IPS-18a (cell line): Measurements from ENCODE around the gene SRM.
"Not testable (repeated sequence)": the region's sequence is repeated elsewhere in the genome, so short reads cannot be mapped to it uniquely, and the experiment has no call there.

ENCODE experiments used
- H3K27ac ChIP-seq: one replicate; pipeline ENCODE4 v1.5.1; 2013; ENCODE audit warnings: low read length
- H3K27me3 ChIP-seq: one replicate; pipeline ENCODE4 v1.6.1; 2013; ENCODE audit warnings: mild to moderate bottlenecking, low read length; ENCODE audit not compliant: control insufficient read depth, insufficient read depth
- H3K36me3 ChIP-seq: one replicate; pipeline ENCODE4 v1.6.1; 2013; ENCODE audit warnings: low read depth, low read length; ENCODE audit not compliant: control insufficient read depth
- H3K4me1 ChIP-seq: one replicate; pipeline ENCODE4 v1.6.1; 2013; ENCODE audit warnings: low read depth, low read length; ENCODE audit not compliant: control insufficient read depth
- H3K4me3 ChIP-seq: one replicate; pipeline ENCODE4 v1.5.1; 2013; ENCODE audit warnings: low read length
- H3K9ac ChIP-seq: one replicate; pipeline ENCODE4 v1.6.1; 2013; ENCODE audit warnings: mild to moderate bottlenecking, low read length, moderate library complexity
- H3K9me3 ChIP-seq: one replicate; pipeline ENCODE4 v1.6.1; 2013; ENCODE audit warnings: low read depth, low read length; ENCODE audit not compliant: control insufficient read depth

The SRM gene

DNA sequence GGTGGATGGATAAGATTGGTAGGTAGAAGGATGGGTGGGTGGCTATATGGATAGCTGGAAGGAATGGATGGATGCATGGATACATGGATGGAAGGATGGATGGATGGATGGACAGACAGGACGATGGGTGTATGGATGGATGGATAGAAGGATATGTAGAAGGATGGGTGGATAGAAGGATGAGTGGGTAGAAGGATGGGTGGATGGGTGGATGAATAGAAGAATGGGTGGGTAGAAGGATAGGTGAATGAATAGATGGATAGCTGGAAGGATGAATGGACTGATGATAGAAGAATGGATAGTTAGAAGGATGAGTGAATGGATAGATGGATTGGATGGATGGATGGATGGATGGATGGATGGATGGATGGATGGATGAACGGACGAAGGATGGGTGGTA lies 17.8 kb downstream of the SRM start:
- Histone ChIP-seq H3K9me3 (no peaks in the 10 kb centered on the region), H3K27me3 (peaks cover 6% of the 10 kb centered on the region), H3K36me3 (no peaks in the 10 kb centered on the region), H3K4me3 (no peak overlapping the region), H3K9ac (no peak overlapping the region), H3K4me1 (no peaks in the 10 kb centered on the region), H3K27ac (no peak overlapping the region)

DNA sequence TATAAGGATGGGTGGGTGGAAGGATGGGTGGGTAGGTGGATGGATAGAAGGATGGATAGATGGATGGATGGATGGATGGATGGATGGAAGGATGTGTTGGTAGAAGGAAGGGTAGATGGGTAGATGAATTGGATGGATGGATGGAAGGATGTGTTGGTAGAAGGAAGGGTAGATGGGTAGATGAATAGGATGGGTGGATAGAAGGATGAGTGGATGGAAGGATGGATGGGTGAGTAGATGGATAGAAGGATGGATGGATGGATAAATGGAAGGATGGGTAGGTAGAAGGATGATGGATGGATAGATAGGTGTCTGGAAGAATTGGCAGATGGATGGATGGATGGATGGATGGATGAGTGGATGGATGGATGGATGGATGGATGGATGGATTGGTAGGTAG lies 18.8 kb downstream of the SRM start:
- no peak overlapping the region for H3K9ac ChIP-seq
- no peak overlapping the region for H3K27ac ChIP-seq
- H3K4me3 ChIP-seq, result no peak overlapping the region
- H3K9me3 ChIP-seq, result no peaks in the 10 kb centered on the region
- H3K36me3 ChIP-seq, result no peaks in the 10 kb centered on the region
- no peaks in the 10 kb centered on the region for H3K4me1 ChIP-seq
- H3K27me3 ChIP-seq, result peaks cover 6% of the 10 kb centered on the region

DNA sequence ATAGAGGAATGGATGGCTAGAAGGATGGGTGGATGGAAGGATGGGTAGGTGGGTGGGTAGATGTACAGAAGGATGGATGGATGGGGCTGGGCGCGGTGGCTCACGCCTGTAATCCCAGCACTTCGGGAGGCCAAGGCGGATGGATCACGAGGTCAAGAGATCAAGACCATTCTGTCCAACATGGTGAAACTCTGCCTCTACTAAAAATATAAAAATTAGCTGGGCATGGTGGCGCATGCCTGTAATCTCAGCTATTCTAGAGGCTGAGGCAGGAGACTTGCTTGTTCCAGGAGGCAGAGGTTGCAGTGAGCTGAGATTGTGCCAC lies 19.8 kb downstream of the SRM start:
- not testable (repeated sequence) for H3K4me1 ChIP-seq, H3K4me3 ChIP-seq, H3K9ac ChIP-seq, H3K27me3 ChIP-seq, H3K9me3 ChIP-seq, H3K36me3 ChIP-seq, H3K27ac ChIP-seq

DNA sequence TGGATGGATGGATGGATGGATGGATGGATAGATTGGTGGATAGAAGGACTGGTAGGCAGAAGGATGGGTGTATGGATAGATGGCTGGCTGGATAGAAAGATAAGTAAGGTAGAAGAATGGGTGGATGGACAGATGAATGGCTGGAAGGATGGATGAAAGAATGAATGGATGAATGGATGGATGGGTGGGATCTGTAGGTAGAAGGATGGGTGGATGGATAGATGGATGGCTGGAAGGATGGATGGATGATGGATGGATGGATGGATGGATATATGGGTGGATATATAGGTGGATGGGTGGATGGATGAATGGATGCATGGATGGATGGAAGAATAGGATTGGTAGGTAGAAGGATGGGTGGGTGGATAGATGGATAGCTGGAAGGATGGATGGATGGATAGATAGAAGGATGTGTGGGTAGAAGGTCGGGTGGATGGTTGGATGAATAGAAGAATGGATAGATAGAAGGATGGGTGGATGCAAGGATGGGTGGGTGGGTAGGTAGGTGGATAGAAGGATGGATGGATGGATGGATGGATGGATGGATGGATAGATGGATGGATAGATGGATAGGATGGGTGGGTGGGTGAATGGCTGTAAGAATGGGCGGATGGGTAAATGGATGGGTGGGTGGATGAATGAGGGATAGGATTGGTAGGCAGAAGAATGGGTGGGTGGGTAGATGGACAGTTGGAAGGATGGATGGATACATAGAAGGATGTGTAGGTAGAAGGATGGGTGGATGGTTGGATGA lies 20.3 kb downstream of the SRM start:
- no peaks in the 10 kb centered on the region for H3K36me3 ChIP-seq
- no peak overlapping the region for H3K4me3 ChIP-seq
- H3K9me3 ChIP-seq, result no peaks in the 10 kb centered on the region
- H3K27ac ChIP-seq, result no peak overlapping the region
- H3K4me1 ChIP-seq, result no peaks in the 10 kb centered on the region
- peaks cover 6% of the 10 kb centered on the region for H3K27me3 ChIP-seq
- H3K9ac ChIP-seq, result no peak overlapping the region

DNA sequence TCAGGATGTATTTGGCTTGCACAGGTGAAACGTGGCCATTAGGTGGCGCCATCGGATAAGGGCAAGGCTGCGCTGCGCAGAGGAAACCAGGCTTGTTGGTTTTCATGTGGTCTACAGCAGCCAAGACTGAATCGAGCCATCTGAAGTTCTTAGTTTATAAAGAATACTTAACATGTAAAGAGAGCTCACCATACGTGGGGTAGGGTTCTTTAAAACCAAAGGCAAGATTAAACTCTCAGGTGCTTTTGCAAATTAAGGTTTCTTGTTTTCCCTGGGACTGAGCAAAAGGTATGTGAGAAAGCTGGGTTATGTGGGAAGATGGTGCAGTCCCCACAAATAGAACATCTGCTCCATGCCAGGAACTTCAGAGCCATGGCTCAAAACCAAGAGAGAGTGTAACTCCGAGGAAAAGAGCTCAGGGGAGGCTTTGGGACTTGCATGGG lies 22.1 kb downstream of the SRM start:
- peaks cover 6% of the 10 kb centered on the region for H3K27me3 ChIP-seq

DNA sequence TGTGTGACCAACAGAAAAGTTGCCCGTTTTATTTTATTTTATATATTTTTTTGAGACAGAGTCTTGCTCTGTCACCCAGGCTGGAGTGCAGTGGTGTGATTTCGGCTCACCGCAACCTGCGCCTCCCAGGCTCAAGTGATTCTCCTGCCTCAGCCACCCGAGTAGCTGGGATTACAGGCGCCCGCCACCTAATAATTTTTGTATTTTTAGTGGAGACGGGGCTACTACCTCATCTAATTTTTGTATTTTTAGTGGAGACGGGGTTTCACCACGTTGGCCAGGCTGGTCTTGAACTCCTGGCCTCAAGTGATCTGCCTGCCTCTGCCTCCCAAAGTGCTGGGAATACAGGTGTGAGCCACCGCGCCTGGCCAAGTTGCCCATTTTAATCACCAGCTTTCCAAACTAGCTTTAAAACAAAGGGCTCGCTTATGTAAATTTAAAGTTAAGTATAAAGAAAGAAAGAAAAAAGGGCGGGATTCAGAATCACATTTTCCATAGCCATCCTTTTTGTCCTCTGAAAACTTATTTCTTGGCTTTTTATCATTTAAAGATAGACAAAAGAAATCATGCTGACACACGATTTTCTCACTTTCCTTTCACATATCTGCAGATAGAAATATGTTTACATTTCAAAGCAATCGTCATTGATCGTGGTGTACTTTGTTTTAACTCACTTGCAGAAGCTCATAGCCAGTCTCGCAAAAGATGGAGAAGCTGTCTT lies 22.6 kb downstream of the SRM start:
- H3K9ac ChIP-seq, H3K27ac ChIP-seq, H3K4me3 ChIP-seq, H3K27me3 ChIP-seq, H3K9me3 ChIP-seq, H3K4me1 ChIP-seq, H3K36me3 ChIP-seq: not testable (repeated sequence)

More for the DNA sequence above, 22.1 kb downstream of the SRM start:
- H3K36me3 ChIP-seq, result no peaks in the 10 kb centered on the region
- no peak overlapping the region for H3K9ac ChIP-seq
- H3K4me1 ChIP-seq, result no peaks in the 10 kb centered on the region
- no peak overlapping the region for H3K27ac ChIP-seq
- H3K9me3 ChIP-seq, result no peaks in the 10 kb centered on the region
- H3K4me3 ChIP-seq, result no peak overlapping the region

DNA sequence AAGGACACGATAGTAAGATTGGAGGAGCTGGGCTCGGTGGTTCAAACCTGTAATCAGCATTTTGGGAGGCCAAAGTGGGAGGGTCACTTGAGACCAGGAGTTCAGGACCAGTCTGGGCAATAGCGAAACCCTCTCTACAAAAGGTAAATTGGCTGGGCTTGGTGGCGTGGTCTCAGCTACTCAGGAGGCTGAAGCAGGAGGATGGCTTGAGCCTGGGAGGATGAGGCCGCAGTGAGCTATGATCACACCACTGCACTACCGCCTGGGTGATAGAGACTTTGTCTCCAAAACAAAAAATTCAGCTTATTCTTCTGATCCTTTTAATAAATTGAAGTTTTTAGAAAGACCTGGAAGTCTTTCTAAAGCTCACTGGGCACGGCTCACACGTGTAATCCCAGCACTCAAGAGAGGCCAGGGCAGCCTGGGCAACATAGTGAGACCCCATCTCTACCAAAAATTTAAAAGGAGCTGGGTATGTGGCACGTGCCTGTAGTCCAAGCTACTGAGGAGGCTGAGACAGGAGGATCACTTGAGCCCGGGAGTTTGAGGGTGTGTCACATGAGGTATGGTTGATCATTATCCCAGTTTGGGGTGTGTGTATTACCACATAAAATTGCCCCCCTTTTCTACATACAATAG lies 28.1 kb downstream of the SRM start:
- peaks cover 4% of the 10 kb centered on the region for H3K4me1 ChIP-seq
- no peak overlapping the region for H3K9ac ChIP-seq
- H3K27ac ChIP-seq, result no peak overlapping the region
- H3K4me3 ChIP-seq, result no peak overlapping the region
- peaks cover 11% of the 10 kb centered on the region for H3K36me3 ChIP-seq
- H3K9me3 ChIP-seq, result no peaks in the 10 kb centered on the region
- no peaks in the 10 kb centered on the region for H3K27me3 ChIP-seq

DNA sequence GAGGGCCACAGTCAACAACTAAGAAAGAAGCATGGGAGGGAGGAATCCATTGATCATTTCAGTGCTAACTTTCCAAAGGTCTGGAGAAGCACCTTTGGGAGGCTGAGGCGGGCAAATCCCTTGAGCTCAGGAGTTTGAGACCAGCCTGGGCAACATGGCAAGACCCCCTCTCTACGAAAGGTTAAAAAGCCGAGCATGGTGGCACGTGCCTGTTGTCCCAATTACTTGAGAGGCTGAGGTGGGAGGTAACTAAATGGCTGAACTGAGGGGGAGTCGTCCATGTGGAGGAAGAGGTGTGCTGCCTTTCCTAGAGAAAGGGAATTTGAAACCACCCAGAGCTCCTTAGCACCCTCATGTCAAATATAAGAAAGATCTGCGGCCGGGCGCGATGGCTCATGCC lies 29.0 kb downstream of the SRM start:
- no peaks in the 10 kb centered on the region for H3K27me3 ChIP-seq
- no peak overlapping the region for H3K9ac ChIP-seq
- no peak overlapping the region for H3K27ac ChIP-seq
- peaks cover 4% of the 10 kb centered on the region for H3K4me1 ChIP-seq
- no peak overlapping the region for H3K4me3 ChIP-seq
- peaks cover 19% of the 10 kb centered on the region for H3K36me3 ChIP-seq
- H3K9me3 ChIP-seq, result no peaks in the 10 kb centered on the region

DNA sequence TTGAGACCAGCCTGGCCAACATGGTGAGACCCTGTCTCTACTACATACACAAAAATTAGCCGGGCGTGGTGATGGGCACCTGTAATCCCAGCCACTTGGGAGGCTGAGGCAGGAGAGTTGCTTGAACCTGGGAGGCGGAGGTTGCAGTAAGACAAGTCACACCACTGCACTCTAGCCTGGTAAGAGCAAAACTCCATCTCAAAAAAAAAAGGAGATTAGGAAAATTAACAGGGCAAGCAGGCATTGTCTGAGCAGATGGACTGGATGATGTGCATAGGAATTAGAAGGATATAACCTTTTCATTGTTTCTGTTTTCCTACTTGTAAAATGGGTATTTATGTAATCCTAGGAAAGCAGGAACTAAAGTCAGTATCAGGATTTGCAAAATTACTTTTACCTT lies 31.8 kb downstream of the SRM start:
- Histone ChIP-seq H3K36me3 (peaks cover 47% of the 10 kb centered on the region), H3K9ac (no peak overlapping the region), H3K27ac (no peak overlapping the region), H3K4me1 (peaks cover 4% of the 10 kb centered on the region), H3K4me3 (no peak overlapping the region), H3K27me3 (no peaks in the 10 kb centered on the region), H3K9me3 (no peaks in the 10 kb centered on the region)

DNA sequence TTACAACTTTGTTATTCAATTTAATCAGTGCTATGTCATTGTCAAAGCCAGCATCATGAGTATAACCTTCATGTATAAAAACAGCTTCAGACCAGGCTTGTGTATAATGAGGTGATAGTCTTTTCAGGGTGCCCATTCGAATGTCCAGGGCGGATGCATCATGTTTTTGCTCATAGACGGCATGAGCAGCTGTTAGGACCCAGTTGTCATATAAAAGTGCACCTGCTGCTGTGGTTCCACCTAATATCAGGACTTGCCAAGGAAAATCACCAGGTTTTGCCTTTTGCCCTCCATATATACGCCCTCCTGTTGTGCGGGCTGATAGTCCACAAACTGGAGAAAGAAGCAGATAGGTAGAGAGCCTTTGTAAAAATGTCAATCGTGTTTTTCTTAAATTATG lies 32.5 kb downstream of the SRM start:
- no peaks in the 10 kb centered on the region for H3K9me3 ChIP-seq
- peaks cover 4% of the 10 kb centered on the region for H3K4me1 ChIP-seq
- no peak overlapping the region for H3K9ac ChIP-seq
- H3K36me3 ChIP-seq, result peaks cover 53% of the 10 kb centered on the region
- H3K4me3 ChIP-seq, result no peak overlapping the region
- no peaks in the 10 kb centered on the region for H3K27me3 ChIP-seq
- H3K27ac ChIP-seq, result no peak overlapping the region

DNA sequence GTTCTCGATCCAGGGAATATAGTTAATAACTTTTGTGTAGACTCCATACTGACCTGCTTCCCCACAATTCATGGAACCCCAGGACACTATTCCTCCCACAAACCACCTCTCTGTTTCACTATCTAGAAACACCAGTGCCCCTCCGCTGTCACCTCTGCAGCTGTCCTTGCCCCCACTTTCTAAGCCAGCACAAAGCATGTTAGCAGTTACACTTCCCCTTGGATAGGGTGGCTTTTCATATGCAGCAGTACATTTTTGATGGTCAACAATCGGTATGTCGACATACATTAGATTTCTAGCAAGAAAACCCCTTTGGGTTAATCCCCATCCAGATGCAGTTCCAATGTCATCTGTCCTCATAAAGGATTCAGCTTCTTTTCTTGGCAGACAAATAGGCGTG lies 32.9 kb downstream of the SRM start:
- peaks cover 58% of the 10 kb centered on the region for H3K36me3 ChIP-seq
- no peak overlapping the region for H3K27ac ChIP-seq
- no peaks in the 10 kb centered on the region for H3K27me3 ChIP-seq

DNA sequence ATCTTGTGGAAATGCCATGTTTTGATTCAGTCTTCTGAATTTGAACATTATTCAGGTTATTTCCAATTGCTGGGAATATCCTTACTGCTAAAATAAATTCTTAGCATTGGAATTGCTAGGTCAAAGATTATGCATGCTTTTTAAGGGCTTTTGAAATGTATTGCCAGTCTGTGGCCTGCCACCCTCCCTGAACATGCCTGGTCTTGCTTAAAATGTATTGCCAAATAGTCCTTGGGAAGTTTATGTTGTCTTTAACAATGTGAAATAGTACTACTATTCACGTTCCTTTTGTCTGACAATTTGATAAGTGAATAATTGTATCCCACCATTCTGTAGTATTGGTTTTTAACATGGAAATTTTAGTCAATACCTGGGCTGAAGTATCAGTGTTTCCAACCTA lies 33.8 kb downstream of the SRM start:
- Histone ChIP-seq H3K9me3 (no peaks in the 10 kb centered on the region), H3K27ac (no peak overlapping the region), H3K27me3 (no peaks in the 10 kb centered on the region), H3K4me1 (peaks cover 4% of the 10 kb centered on the region), H3K36me3 (peaks cover 66% of the 10 kb centered on the region), H3K4me3 (no peak overlapping the region), H3K9ac (no peak overlapping the region)

More for the DNA sequence above, 32.9 kb downstream of the SRM start:
- no peak overlapping the region for H3K9ac ChIP-seq
- H3K4me3 ChIP-seq, result no peak overlapping the region
- H3K9me3 ChIP-seq, result no peaks in the 10 kb centered on the region
- H3K4me1 ChIP-seq, result peaks cover 4% of the 10 kb centered on the region
